HG03575 (cell line): ENCODE data around the gene SMYD3.
"Not testable (repeated sequence)": the region's sequence is repeated elsewhere in the genome, so short reads cannot be mapped to it uniquely, and the experiment has no call there.

ENCODE experiments used
- ATAC-seq: cut with Tn5 transposase; IDR thresholded peaks from one replicate; pipeline ENCODE4 v1.9.1; 2021; ENCODE audit not compliant: unreplicated experiment, insufficient number of reproducible peaks, low FRiP score; ENCODE audit errors: extremely low read depth

Gene SMYD3

DNA sequence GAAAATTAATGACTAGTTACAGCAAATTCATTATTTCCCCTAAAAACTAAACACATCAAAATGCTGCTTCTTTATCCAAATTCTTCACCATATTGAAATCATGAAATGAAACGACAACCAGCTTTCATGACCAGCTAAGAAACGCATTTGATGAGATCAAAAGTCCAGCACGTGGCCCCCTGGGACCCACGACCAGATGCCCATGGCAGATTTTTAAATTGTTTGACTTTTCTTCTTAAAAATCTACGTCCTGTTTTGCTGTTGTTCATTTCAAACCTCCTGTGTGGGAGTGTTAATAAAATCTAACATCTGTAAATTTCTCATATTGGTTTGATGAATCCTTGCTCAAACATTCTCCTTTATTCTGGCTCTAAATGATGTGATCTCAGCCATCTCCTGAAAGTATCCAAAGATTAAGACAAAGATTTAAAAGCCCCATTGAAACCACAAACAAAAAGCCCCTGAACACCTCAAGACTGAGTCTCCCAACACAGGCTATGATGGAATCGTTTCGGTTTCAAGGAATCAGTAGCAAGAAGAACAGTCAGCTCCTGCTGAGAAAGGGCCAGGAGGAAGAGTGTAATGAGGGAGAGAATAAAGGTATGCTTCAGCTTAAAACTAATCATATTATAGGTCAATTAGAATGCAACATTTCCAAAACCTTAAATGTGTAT lies 523.6 kb downstream of the SMYD3 start:
- ATAC-seq: no peak

DNA sequence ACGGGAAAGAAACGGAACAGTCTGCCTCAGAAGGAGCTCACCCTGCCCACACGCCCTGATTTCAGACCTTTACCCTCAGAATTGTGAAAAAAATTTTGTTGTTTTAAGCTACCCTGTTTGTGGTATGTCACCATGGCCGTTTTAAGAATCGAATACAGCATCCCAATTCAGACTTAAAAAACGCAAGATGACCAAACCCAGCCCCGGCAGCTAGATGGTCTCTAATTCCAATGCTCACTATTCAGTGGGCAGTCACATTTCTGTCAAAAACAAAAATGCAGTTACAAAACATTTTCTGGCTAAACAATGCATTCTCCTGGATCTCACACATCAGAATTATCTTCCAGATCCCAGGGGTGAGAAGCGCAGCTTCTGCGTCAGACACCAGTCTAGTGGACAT lies 527.5 kb downstream of the SMYD3 start:
- ATAC-seq: no peak

DNA sequence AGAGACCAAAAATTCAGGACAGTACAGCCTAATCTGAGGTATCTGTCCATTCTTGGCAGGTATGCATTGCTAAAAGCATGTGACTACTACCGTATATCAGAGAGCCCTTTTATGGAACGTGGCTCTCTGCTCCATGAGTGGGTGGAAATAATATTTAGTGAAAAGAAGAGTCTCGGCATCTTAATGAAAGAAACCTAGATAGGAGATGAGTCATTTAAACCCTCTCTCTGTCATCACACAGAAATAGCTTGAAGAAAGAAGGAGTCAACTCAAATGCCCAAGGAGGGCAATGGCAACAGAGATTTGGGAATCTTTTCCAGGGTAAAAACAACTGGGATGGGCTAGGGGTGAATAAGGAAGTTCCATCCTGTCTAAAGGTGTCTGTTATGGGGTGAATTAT lies 528.2 kb downstream of the SMYD3 start:
- ATAC-seq: no peak

DNA sequence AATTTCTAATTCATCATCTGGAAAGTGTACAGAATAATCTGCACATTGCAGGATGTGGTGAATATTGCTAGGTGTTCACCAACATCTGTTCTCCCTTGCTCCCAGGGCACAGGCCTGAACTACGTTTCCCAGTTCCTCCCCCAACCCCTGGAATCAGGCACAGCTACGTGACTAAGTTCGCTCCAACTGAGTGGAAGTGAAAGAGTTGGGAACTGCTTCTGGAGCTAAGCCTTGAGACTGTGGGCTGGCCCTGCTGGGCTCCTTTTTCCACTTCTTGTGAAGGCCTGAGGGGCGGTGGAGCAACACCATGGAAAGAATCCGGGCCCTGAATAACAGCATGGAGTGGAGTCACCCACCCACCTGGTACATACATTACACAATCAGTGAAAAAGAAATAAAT lies 534.6 kb downstream of the SMYD3 start:
- no peak for ATAC-seq

DNA sequence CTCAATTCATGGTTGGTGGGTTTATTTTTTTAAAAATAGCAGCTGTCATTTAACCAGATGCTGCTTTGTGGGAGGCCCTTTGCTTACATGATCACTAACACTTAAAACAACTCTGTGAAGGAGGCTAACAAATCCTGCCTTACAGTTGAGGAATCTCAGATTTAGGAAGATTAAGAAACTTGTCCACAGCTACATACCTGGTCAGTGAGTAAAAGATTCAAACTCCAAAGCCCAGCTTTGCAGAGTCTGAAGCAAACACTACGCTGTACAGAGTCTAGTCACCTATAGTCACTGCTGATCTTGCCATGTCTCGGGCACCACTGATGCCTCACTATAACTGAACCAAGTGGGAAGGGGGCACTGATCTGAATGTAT lies 535.4 kb downstream of the SMYD3 start:
- no peak for ATAC-seq

DNA sequence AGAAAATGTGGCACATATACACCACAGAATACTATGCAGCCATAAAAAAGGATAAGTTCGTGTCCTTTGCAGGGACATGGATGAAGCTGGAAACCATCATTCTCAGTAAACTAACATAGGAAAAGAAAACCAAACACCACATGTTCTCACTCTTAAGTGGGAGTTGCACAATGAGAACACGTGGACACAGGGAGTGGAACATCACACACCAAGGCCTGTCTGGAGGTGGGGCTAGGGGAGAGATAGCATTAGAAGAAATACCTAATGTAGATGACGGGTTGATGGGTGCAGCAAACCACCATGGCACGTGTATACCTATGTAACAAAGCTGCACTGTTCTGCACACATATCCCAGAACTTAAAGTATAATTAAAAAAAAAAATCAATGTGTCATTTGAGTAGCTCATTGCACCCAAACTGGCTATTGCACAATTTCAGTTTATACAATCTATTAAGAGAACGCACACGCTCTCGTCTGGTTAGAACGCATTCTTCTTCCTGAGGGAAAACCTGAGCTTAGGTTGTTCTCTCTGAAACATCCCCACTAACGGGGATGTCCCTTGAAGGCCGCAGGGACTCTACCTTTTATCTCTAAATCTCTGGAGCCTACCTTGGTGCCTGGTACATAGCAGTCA lies 535.9 kb downstream of the SMYD3 start:
- not testable (repeated sequence) for ATAC-seq

DNA sequence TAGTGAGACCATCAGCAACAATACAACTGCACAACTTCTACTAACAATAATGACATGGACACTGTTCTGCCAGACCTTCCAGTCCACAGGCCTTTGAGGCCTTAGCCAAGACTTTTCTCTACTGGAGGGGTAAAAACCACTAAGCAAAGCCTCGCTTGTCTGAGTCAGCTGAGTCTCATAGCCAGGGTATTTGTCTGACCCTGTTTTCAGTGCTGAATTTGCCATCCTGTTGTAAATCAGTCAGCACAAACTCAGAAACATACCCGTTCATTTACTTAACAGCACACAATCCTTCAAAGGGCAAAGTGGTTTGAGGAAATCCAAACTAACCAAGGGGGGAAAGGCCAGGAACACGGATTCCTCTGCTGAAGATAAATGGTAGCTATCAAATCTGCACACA lies 537.8 kb downstream of the SMYD3 start:
- ATAC-seq: no peak

DNA sequence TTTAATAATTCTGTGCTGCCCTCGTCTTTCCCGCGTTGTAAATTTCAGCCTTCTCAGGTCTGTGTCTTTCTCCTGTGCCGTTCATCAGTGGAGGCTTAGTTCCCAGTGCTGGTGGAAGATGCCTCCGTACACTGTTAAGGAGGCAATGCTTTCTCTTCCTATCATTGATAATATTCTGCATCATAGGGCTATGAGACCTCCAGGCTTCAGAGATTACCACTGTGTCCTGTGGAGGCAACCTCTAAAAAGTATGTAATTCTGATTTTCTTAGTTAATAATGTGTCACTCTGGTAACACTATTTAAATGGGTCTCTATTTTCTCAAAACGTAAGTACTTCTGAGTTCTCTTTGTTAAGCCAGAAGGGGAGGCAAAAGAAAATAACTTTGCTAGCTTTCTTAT lies 538.3 kb downstream of the SMYD3 start:
- ATAC-seq: no peak

DNA sequence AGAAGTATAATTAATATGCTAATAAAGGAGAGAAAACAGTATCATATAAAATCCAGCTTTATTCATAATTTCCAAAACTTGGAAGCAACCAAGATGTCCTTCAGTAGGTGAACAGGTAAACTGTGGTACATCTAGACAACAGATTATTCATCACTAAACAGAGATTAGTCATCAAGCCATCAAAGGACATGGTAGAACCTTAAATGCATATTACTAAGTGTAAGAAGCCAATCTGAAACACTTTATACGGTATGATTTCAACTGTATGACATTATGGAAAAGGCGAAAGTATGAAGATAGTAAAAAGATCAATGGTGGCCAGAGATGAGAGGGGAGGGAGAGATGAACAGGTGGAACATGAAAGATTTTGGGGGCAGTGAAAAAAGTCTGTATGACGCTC lies 541.7 kb downstream of the SMYD3 start:
- no peak for ATAC-seq

DNA sequence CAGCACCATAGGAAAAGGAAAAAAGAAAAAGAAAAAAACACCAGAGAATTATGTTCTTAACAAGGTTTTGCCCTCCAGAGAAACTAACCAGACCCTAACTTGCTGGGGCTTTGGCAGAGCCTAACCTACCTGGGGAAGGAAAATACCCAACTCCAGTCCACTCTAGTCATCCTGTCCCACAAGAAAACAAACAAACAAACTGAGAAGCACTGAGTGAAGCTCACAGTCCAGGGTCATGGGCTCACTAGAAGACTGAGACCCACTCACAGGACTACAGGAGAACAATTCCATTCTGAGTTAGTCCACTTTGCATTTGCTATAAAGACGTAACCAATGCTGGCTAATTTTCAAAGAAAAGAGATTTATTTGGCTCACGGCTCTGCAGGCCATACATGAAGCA lies 543.4 kb downstream of the SMYD3 start:
- no peak for ATAC-seq

DNA sequence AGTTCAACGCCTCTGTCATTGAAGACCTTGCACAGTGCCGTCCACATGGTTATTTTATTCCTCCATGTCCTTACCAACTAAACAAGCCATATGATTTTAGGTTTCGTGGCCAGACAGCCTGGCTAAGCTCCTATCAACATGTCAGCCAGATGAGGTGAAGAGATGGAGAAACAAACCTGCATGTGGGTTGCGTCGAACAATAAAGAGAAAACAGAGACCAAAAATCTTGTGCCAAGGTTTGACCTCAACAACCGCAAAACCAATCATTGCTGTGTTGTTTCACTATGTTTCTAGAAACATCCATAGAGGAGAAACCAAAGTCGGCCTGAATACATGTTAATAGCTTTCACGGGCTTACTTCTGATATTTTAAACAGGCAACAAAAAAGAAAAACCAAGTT lies 544.6 kb downstream of the SMYD3 start:
- ATAC-seq: no peak

DNA sequence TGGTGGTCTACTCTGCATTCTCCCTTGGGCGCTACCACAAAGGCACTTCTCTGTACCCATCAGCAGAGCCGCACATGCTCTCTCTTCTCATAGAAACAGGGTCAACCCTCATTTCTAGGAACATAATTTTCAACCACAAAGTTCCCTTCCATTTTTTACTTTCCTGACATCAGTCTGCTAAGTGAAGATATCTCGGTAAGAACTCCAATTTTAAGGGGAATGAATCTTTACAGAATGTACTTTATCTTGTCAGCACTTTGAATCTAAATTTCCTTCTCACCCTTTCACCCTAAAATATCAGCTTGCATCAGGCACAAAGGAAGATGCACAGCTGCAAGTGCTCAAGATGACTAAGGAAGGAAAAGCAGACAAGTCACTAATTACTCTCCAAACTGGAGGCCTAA lies 545.9 kb downstream of the SMYD3 start:
- ATAC-seq: no peak

DNA sequence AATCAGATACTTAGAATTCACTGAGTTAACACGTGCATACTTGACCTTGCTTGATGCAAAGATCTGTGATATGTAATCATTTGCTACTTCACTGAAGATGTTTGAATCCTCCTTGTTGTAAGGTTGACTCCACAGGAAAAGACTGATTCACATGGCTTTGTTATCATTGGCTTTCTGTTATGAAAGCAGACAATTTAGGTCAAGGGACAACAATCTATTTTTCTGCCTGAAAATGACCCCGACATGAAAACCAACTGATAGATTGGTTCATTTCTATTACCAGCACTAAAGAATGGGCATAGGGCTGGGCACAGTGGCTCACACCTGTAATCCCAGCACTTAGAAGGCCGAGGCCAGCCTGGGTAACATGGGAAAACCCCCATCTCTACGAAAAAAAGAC lies 546.9 kb downstream of the SMYD3 start:
- ATAC-seq: no peak

DNA sequence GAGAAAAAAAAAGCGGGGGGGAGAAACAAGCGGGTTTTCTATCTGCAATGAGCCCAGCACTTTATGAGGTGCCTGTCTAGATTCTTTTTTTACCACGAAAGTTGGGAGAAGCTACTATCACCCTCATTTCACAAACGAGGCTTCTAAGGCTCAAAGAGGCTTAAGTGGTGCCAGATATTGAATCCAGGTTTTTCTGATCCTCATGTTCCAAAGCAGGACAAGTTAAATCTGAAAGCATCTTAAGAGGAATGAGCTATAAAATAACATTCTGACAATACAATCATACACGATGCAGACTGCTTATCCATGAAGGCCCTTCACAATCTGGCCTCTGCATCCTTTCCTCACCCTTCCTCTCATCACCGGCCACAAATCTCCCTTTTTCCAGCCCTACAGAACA lies 549.1 kb downstream of the SMYD3 start:
- no peak for ATAC-seq

DNA sequence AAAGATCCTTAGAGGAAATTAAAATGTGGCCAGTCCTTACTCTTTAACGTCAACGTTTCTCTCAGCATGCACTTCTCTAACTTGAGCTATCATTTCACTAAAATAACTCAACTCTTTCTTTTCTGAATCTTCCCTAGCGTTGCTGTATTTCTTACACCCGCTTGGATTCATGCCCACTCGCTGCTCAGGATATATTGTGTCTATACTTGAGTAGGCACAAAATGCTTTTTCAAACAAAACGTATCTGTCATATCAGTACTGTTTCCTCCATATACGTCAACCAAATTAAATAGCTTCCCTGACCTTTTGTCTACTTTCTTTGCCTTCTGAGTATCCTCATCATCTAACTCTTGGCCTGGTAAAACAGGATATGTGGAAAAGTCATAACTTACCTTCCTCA lies 549.7 kb downstream of the SMYD3 start:
- ATAC-seq: no peak

DNA sequence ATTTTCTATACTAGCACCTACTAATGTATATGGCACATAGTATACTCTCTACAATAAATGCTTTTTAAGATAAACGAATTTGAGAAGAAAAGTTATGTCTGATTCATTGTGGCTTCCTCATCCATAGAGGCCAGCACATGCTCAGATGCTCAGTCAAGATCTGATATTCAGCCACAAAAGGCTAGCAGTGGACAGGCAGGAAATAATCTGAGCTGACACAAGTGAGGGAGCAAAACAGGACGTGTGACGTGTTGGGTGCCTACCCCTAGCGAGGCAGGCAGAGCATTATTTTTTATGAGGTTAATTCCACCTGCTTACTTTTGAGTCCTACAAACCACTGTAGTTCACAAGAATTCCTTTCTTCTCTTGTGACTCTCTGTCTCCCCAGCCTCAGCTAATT lies 550.9 kb downstream of the SMYD3 start:
- no peak for ATAC-seq

DNA sequence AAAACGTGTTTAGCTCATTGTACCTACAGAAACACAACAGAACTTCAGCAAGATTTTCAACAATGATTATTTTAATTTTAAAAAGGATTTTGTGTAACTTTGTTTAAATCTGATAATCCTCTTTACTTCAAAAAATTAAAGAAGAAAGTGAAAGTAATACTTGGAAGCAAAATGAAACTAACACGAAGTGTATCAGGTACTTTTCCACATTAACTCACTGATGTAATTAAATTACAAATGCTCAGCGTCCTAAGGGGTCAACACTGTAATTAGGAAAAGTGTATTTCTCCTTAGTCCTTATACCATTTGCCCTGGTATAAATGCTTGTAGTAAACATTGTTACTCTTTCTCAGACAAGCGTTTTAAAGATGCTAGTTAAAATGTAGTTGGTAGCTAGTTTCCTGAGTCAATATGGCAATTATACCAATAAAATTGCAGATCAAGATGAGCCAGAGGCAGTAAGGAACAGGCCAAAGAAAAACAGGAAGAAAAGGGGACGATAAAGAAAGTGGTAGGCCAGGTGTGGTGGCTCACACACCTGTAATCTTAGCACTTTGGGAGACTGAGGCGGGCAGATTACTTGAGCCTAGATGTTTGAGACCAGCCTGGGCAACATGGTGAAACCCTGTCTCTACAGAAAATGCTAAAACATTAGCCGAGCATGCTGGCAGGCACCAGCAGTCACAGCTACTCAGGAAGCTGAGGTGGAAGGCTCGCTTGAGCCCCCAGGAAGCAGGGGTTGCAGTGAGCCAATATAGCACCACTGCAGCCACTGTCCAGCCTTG lies 553.0 kb downstream of the SMYD3 start:
- ATAC-seq: no peak

DNA sequence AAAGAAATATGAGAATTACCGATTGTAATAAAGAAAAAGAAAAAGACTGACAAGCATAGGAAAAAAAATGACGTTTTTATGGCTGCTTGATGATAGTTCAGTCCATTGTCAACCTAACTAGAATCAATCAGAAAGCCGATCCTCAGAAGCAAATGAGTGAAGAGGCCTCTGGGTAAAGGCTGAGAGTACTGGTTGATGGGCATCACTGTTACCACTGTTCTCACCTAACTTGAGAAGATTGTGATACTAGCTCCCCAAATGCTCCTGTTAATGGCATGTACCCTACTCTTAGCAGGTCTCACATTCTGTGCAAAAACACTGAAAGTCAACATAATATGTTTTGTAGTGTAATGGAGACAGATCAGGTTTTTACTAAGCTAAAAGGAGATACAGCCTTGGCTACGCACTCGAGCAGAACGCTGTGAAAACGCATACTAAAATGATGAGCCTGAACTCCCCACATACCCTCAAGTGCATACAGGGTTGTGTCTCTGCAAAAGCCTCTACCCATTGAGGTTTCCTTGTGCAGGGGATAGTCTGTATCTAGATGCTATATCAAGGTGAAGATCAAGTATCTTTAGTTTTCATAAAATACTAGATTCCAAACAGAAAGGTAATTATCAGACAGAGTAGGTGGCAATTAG lies 554.6 kb downstream of the SMYD3 start:
- ATAC-seq: no peak

DNA sequence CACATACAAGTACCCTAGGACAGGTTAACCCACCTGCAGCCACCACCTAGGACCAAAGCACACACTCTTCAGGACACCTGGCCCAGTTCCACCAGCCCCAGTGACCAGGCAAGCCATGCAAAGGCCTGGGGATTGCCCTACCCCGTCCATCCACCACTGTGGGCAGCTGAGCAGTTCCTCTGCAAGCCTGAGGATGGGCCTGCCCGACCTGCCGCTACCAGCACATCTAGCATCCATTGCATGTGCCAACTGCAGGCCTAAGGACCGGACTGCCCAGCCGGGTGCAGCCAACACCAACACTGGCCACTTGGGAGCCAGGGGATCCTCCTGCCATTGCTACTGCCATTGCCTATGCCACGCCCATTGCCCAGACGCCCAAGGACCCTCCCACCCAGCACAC lies 558.3 kb downstream of the SMYD3 start:
- no peak for ATAC-seq

DNA sequence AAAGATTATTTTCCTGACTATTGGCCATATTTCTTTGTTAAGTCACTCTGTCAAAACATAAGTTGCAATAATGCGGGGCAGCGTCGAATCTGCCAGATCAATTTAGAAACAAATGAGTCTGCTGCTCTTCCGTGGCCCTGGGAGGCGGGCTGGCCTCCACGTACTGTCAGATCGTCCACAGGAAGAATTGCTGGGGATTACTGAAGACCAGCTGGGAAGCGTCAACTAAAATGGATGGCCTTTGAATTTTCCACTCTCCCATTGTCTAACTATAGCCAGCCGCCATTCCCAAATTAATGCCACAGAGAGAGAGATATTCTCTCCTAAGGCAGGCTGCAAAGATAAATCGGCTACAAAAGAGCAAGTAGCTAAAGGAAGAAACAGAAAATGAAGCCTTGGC lies 560.2 kb downstream of the SMYD3 start:
- no peak for ATAC-seq
